Inflammatory macrophage (primary cell): ENCODE data around the gene SFT2D1.

Experiments used
- DNase-seq, 2 donors: peaks; one replicate each; pipeline ENCODE4 v3.0.0-alpha.2; 2020 to 2022

Gene SFT2D1

DNA sequence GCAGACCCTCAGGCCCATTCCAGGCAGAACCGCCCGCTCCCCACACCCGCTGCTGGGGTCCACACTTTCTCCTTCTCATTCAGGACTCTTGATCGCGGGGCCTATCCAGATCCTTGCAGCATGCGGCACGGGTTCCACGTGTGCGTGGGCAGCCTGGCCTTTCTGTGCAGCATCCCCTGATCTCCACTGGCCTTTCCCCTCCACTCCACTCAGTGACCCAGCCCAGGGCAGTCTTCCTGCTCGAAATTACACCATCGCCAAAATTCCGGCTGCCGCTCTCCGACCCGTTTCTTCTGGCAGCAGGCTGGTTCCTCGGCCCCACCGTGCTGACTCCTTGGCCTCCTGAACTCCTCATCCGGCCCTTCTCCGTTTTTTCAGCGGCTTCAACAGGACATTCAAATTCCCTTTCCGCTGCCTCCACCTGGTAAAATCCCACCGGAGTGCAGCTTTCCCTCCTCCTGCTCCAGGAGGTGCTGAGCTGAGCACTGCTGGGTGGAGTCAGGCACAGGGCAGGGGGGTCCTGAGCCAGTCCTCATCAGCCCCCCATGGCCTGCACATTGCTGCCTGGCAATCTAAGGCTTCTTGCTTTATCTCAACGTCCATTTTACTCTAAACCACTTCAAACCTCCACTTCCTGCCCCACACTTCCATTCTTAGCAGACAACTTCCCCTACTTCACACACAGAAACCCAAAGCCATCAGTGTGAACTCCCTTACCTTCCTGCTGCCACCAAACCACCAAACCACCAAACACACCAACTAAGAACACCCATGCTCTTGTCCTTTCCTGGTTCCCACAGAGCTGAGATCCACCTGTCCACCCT lies 9.0 kb downstream of the SFT2D1 start:
- DNase-seq, result peak in 1 of 2 donors; percentile 23

DNA sequence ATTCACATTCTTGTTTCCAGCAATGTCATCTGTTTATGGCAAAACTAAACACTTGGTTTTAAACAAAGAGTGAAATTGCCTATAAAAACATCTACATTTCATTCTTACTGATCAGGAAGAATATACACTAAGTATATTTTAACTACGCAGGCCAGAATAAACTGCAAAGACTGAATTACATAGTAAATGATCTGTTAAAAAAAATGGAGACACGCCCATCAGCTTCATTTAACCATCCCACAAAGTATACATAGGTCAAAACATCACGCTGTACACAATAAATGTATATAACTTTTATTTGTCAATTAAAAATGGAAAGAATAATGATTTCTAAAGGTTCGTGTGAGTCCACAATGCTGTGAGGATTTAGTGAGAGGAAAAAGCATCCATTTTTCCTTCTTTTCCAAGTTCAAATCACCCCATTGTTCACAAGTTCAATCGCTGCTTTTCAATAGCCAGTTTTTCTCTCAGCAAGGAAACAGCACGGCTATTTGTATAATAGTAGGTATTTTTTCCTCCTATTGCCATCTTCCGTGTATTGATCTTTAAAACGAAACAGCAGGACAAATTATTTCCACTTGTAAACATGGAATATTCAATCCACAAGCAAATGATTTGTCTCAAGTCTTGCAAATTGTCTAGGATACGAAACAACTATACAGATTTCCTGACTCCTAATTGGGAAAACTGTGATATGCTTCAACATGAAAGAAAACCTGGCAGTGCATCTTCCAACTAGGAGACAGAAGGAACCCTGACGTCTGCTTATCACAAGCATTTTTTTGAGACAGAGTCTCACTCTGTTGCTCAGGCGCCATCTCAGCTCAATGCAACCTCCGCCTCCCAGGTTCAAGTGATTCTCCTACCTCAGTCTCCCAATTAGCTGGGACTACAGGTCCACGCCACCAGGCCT lies 10.6 kb downstream of the SFT2D1 start:
- DNase-seq, result no peak

DNA sequence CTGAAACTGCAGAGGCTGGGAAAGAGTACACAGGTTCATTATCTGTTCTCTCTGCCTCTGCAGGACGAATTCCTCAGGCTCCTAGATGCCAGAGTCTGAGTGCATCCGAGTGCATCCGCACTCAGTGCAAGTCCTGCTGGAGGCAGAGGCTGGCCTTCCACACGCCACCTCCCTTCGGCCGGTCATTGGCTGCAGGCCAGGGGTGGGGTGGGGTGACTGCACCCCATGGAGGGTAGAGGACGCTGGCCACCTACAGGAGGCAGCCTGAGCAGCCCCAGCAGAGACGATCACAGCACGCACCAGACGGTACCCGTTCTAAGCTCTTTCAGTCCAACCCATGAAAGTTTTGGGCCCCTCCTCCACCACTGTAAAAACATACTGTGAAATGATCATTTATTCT lies 11.7 kb downstream of the SFT2D1 start:
- DNase-seq, result no peak

DNA sequence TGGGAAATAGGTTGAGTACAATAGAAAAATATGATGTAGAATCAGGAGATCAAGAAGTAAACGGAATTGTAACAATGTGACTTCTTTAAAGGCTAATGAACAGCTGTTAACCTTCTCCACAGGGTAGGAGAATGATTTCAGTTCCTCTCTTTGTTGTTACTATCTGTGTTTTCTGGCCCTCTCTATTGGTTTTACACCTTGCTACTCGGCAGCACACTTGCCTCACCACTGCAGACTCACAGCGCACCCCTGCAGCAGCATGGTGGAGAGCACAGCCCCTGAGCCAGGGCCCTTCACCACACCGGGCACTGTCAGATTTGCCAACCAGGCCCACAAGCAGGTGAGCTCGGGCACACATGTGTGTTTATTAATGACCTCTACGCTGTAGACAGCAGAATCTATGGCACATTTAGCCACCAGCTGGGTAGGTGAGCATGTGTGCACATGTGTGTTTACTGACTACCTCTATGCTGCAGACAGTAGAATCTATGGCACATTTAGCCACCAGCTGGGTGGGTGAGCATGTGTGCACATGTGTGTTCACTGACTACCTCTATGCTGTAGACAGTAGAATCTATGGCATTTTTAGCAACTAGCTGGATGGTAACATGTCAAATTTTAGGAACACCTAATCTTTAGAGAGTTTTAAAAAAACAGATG lies 16.8 kb downstream of the SFT2D1 start:
- no peak for DNase-seq

DNA sequence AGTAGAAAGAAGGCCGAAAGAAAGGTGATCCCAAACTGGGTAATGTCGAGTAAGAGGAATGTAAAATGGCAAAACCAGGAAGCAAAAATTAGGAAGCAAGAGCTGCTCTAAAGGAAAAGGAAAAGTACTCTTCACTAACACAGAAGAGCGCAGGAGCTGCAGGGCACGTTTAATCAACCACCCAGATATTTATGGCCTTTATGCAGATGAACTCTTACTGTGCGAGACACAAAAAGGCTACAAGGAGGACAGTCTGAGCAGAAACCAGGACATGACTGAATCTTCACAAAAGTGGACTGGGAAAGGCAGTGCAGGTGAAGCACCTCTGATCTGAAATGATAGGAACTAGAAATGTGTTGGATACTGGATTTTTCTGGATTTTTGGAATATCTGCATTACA lies 18.9 kb downstream of the SFT2D1 start:
- DNase-seq, result no peak

DNA sequence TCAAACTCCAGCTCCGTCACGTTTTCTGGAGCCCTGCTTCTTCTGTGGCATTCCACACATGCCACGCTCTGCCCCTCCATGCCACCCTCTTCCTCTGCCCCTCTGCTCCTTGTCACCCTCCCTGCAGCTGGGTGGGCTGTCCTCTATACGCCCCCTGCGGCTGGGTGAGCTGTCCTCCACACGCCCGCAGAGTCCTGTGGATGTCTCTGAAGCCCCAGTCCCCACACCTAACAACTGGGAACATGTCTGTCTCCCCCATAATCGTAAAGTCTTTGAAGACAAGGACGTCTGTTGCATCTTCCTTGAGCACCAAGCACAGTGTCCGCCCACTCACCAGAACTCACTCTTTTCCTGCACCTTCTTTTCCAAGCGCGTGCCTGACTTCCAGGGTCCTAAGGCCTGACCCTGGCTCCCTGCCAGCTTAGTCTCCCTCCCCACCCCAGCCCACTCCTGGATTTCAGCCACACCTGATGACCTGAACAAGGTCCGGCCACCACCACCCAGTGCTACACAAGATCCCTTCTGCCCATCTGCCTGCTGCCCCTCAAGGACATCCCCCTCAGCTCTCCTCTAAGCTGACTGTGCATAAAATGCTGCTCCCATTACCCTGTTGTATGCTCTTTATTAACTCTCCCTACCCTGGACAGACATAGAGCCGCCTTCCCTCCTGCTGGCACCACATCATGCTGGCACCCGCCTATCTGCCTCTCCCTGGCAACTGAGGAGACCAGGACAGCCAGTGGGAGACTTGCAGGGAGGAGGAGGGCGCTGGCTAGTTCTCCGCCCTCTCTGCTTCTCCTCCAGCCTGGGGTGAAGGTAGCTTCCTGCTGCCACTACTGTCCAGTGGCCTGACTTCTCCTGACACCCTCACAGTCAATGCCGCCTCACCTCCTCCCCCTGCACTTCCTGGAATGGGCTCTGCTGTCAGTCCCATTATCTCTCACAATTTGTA lies 23.4 kb downstream of the SFT2D1 start:
- no peak for DNase-seq

DNA sequence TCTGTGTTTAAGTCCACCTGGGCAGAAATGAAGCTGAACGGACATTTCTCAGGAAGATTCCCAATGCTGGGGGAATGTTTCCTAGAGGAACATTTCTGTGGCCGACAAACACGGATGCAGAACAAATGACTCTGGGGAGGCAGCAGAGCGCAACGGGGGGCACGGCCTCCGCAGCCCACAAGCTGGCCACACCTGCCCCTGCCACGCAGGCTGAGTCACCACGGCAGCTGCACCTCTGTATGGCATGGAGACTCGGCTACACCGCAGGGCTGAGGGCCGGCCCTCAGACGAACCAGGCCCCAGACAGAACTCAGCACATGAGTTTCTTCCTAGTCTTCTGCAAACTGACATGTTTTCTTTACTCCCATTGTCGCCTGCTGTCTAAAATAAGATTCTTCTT lies 24.1 kb downstream of the SFT2D1 start:
- DNase-seq, result no peak

DNA sequence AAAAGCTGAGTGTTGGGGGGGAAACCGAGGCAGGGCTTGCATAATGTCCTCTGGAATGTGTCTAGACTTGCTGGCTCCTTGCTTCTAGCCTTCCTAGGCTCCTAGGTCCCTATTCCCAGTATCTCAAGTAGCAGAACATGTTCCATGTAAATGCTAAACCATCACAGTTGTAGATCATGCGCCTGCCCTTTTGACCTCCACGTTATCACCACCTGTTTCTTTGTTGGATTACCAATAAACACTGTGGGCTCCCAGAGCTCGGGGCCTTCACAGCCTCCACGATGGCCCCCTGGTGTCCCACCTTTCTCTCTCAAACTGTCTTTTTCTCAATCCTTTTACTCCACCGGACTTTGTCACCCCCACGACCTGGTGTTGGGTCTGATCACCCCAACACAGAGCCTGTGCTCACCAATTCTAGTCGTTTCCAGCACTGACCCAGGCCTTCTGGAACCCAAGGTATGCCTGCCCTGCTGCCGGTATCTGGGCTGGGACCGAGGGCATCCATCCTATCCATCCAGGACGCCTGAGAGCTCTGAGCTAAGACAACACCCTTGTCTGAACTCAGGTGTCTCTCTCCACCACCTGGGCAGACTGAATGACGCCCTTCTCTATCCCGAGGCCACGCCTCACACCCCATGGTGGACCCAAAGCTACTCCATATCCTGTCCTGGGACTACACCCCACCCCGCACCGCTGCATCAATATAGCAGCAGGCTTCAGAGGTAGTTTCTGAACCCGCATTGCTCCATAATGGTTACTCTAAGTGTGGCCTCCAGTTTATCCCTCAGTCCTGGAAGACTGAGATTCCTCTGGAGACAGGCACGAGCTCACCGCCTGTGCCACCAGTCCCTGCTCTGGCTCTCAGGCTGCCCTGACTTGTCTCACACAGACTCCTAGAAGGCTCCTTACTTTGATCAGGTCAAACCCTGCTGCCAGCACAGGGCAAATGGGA lies 24.8 kb downstream of the SFT2D1 start:
- DNase-seq, result no peak

DNA sequence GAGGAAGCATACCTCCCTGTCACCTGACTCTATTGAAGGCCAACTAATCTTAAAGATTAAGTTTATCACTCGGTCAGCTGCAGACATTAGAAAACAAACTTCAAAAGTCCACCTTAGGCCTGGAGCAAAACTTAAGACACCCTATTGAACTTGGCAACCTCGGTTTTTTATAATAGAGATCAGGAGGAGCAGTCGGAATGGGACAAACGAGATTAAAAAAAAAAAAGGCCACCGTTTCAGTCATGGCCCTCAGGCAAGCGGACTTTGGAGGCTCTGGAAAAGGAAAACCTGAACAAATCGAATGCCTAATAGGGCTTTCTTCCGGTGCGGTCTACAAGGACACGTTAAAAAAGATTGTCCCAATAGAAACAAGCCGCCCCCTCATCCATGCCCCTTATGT lies 26.9 kb downstream of the SFT2D1 start:
- DNase-seq, result no peak

DNA sequence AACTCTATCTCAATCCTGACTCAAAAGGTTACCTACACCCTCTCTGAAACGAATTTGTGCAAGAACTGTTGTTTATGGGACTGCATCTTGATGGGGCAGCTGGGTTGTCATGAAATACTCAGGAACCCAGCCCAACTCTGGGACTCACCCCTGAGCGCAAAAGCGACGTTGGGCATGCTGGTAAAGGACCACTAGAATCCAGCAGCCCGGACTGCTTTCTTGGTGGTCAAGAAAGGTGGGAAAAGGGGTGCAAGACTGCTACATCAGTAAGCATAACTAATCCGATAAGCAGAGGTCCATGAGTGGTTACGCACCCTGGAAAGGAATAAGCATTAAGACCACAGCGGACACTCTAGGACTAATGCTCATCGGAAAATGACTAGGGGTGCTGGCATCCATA lies 27.9 kb downstream of the SFT2D1 start:
- DNase-seq, result no peak

DNA sequence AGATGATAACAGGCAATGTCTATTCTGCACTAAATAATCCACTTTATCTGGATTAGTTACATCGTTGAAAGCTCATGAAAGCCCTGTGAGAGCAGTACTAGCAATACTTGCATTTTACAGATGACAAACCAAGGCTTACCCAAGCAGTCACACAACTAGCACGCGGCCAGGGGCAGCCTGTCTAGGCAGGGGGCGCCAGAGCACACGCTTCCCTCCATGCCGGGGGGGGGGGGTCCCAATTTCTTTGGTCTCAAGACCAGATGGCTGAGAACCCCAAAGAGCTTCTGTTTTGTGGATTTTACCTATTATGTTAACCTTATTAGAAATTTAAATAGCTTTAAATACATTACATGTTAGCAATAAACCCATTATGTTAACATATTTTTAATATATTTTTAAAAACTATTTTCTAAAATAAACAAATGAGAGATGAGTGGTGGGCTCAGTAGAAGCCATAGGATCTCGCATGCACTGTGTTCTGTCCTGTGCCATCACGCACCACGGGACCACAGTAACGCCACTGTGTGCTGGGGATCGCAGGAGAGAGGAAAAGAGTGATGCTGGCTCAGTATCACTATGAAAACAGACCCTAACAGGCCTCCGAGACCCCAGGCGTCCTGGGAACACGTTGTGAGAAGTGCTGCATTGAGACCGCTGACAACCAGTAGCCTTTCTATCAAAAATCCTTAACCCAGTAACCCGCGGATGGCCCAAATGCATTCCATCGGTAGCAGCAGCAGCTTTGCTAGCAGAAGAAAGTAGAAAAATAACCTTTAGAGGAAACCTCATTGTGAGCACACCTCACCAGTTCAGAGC lies 28.9 kb downstream of the SFT2D1 start:
- DNase-seq, result peak; percentile 69 to 75

DNA sequence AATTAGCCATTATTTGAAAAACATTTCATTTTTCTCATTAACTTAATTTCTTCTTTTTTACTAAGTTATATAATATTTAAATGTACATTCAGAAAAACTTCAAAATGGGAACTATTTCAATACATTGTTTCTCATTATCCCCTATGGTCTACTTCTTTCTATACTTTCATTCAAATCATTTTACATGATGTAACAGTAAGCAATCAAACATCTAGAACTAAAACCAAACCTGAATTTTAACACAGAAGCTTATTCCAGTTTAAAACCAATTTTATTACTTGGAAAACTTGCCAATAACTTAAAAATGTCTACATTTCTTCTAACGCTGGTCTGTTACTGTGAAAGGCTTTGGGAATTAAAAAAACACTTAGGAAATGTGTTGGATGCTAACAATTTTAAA lies 29.5 kb downstream of the SFT2D1 start:
- no peak for DNase-seq

DNA sequence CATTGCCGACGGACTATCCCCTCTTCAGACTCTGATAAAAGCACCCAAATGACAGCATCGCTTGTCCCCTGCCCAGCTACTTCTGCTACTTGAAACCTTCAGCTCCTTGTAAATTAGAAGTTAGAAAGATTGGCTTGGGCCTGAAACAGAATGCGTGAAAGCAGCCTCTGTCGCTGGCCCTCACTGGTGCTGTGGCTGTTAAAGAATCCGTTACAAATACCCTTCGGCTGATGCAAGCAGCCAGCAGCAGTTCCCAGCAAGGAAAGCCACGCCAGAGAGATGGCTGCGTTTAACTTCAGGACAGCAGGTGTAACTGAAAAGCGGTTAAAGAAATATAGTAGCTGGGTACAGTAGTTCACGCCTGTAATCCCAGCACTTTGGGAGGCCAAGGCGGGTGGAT lies 31.7 kb downstream of the SFT2D1 start:
- DNase-seq, result no peak

DNA sequence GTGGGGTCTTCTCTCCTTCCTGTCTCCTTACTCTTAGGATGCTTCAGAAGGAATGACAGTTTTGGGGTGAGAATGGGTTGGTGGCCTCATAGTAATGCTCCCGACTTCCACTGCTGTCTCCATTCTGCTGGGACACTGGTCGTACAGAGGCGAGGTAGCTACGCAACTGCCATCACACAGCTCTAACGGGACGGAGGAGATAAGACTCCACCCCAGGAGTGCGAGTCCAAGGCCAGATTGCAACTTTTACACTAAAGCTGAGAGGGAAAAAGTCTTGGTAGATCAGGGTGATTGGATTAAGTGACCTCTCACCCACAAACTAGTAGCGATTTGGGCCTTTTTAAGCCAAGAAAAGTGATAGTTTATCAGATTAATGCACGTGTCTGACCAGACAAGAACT lies 32.4 kb downstream of the SFT2D1 start:
- no peak for DNase-seq

DNA sequence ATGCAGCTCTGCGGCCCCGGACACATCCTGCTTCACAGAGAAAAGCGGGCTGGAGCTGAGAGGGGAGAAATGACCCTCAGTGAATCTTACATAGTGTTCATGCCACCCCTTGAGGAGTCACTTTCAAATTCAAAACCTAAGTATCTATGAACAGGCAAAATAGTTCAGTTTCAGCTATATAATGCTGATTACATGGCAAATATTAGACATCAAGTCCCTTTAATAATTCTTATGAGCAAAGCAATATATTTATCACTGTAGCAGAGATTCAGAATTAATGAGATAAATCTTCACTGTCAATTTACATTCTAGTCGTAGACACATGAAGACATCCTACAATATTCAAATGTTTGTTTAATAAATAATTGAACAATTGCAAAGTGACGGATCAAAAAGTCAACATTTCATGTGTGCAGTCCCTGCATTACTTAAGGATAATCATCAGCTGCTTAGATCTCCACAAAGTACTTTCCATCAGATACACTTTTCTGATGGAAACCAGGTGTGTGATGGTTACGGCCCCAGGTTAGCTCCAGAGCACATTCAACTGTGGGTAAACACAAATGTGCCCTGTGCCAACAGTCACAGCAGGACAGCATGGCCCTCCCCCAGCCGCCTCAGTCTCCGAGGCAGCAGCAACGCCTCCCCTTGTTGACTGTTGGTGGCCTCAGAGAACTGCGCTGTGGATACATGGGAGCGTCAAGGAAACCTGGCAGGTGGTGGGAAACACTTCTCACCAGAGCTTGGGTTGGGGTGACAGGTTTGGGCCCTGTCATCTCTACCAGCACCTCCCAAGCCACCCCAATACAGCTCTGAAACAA lies 33.4 kb downstream of the SFT2D1 start:
- no peak for DNase-seq

DNA sequence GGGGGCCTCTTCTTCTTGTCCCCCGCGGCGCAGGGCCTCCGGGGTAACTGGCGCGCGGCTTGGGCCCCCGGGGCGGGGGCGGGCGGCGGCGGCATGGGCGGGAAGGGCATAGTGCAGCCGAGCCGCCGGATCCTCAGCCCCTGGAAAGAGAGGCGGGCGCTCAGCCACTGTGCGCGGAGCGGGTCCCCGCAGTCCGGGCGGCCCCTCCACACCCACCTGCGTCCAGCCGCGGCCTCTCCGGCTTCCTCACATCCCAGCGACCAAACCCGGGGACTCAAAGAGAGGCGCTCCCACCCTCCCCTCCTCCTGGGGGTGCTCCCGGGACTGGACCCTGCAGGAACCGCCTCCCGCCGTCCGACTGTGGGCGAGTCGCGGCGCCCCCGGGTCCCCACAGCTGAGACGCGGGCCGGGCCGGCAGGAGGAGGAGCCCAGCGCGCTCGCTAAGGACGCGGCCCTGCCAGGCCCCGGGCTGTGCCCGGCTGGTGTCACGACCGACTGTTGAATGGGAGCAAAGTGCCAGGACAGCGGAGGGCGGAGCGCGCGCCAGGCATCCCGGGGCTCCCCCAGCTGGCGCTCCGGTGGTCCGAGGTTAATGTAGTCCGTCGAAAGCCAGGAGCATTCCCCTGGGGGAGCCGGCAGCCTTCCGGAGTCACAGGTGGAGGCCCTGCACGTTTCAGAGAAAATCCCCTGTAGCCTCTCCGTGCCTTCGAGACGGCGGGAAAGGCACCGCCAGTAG lies 34.1 kb downstream of the SFT2D1 start, which contains the start of gene PRR18:
PRR18 (minus strand) TSS at position 360 of the 736 bp plus-strand sequence; CDS start at position 110, 250 bp downstream.
- DNase-seq, result no peak

DNA sequence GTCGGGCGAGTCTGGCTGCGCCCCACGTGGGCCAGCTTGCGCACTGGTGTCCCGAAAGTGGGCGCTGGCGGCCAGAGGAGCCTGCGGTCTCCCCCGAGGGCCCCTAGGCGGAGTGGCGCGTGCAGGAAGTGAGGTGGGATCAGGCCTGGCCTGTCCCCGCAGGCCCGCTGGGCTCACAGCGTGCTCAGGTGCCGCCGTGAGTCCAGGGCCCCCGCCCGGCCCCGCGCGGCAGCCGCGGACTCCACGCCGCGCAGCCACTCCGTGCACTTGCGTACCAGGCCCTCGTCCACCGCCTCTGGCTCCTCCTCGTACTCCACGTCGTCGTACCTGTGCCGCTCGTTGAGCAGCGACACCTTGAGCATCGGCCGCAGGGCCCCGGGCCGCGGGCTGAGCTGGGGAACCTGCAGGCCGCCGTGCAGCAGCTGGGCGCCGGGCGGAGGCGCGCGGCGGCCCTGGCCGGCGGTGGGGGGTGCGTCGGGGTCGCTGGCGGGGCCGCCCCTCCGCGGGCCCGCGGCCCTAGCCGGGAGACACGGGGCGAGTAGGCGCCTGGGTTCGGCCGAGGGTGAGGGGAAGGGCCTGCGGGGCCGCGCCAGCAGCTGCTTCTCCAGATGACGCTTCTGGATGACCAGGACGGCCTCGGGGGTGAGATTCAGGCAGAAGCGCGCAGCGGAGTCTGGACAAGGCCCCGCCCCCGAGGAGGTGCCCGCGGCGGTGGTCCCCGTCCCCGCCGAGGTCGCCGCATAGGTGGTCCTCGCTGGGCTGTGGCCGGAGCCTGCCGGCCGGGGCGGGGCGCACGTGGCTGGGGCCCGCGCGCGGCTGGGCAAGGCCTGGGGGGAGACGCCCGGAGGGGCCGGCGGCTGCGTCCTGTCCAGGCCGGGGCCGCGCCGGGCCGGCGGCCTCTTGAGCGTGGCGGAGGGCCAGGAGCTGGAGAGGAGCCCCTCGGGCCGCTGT lies 35.0 kb downstream of the SFT2D1 start:
- DNase-seq, result no peak
